HG03469 (cell line): ENCODE results near the gene TRAK1.
A peak's percentile ranks its signal among the peaks of the same experiment; 100 is the strongest.

ENCODE experiments used
- ATAC-seq: cut with Tn5 transposase; IDR thresholded peaks from one replicate; pipeline ENCODE4 v1.9.1; 2021; ENCODE audit warnings: mild to moderate bottlenecking, moderate library complexity, moderate number of reproducible peaks; ENCODE audit not compliant: unreplicated experiment

The TRAK1 gene

GRCh38 chr3:42120866-42121265, 29.7 kb downstream of the TRAK1 start:
- ATAC-seq: no peak

DNA sequence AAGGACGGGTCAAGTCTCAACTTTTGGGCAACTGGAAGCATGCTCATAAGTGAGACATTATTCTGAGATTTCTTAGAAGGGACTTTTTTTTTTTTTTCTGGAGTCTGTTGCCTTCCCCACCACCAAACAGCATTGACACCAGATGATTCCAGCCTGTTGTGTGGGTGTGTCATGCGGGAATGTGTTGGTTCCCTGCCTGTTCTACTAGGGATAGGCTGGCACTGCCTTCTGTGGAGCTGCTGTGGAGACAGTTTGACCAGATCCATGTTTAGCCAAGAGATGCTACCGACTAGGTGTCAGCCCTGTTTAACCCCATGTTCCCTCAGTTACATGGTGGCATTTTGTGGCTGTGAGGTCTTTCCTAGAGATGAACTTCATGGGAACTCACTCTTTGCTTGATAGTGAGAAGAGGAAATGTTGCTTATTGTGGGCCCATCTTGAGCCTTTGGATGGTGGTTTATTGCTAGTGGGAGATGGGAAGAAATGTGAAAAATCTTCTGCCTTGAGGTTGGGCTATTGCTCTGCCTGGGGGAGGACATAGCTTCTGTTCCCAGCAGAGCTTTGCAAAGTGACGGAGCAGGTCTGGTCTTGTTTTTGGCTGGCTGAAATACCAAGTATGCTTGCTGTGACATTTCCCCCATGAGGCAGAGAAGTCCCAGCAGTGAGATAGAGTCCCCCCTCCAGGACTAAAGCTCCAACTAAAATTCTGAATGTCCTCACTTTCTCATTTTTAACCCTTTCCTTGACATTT, 31.3 kb downstream of the TRAK1 start:
- ATAC-seq: no peak

- no peak for ATAC-seq
Measured at GRCh38 chr3:42123012-42123581, 31.9 kb downstream of the TRAK1 start.

DNA sequence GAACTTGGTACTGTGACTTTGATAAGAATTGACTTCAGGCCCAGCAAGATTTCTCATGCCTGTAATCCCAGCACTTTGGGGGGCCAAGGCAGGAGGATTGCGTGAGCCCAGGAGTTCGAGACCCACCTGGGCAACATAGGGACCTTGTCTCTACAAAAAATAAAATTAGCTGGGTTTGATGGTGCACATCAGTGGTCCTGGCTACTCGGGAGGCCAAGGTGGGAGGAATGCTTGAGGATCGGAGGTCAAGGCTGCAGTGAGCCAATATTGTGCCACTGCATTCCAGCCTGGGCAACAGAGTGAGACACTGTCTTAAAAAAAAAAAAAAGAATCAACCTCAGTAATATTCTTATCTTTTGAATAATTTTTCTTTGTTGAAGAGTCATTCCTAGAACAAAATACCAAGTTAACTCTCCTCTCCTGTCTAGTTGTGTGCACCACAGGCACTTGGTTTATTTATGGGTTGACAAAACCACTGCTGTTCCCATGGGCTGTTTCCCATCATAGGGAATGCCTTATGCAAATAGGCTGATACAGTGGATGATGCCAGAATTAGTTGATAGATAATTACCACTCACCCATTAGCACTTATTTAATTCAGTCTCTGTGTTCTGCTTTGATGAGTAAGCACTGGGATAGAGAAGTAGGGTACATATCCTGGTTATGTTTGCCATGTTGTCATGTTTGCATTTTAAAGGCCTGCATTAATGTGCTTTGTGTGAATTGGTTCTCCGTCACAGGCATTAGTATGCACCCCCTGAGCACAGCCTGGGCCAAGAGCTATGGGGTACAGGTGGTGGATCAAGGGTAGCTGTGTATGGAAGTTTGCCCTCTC, 32.9 kb downstream of the TRAK1 start:
- no peak for ATAC-seq

DNA sequence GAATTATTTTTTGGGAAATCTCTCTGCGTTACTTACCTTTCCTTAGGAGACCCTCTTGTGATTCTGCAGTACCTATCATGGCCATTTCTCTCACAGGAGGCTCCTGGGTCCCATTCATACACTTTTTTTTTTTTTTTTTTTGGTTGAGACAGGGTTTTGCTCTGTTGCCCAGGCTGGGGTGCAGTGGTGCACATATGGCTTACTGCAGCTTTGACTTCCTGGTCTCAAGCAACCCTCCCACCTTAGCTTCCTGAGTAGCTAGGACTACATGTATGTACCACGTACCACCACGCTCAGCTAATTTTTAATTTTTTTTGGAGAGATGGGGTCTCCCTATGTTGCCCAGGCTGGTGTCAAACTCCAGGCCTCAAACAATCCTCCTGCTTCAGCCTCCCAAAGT, 36.1 kb downstream of the TRAK1 start:
- ATAC-seq: no peak

DNA sequence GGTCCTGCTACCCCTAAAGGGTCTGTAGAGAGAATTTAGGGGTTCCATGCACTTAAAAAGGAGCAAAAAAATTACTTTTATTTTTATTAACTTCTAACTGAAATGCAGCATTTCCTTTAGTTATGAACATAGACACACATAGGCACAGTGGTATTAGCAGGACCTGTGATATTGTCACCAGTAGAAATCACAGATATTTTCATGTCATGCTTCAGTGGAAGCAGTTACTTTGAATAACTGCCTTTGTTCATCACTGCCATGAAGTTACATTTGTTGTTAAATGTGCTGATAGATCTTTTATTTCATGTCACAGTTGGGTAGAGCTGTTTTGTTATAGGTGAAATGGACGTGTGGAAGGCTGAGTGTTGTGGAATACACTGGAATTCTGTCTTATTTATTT, 37.4 kb downstream of the TRAK1 start:
- ATAC-seq: no peak

GRCh38 chr3:42129014-42129953, 38.1 kb downstream of the TRAK1 start:
- ATAC-seq: peak; percentile 55

- ATAC-seq: no peak
Measured at GRCh38 chr3:42130007-42130328, 38.8 kb downstream of the TRAK1 start.

GRCh38 chr3:42130329-42131070, 39.3 kb downstream of the TRAK1 start:
- no peak for ATAC-seq

DNA sequence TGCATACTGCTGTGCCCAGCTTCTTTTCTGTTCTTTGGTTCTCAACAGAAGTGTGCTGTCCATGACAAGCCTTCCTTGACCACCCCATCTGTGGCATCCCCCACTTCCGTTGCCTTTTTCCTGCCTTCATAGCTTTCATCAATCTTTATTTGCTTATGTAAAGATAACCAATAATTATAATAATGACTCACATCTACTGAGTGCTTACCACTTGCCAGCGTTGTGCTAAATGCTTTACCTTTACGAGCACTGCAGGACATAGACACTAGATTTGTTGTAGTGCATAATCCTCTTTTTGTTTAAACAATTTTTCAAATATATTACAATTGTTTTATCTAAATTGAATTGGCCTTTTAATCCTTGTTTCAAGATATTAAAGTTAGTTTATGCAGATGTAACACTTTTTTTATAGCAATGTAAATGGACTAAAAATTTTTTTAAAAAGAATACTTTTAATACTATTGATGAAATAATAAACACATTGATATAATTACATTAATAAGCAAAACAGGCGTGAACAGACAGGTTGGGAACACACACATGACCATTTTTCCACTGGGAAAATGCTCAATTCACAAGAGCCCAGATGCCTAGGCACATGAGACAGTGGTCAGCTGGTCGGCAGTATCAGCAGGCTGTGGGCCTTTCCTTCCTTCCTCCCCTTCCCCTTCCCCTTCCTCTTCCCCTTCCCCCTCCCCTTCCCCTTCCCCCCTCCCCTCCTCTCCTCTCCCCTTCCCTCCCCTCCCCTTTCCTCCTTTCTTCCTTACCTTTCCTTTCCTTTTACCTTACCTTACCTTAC, 42.5 kb downstream of the TRAK1 start:
- no peak for ATAC-seq

DNA sequence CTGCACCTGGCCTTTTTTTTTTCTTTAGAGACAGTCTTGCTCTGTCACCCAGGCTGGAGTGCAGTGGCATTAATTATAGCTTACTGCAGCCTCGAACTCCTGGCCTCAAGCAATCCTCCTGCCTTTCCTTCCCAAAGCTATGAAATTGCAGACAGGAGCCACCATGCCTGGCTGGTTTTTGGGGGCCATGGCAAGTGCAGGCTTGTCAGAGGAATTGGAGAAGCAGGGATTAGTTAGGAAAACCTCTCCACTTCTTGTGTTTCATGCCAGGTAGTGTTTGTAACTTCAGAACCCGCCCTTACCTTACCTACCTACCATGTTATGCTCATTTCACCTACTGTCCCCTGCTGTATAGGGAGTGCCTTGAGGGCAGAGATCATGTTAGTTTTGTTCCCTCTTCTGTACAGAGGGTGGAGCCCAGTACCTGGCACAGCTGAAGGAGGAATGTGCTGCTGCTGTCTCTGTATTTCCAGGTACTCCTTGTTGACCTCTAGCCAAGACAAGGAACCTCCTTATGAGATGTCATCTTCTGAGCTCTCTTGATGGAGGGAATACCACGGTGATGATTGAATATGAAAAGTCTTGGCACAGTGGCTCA, 43.8 kb downstream of the TRAK1 start:
- no peak for ATAC-seq

DNA sequence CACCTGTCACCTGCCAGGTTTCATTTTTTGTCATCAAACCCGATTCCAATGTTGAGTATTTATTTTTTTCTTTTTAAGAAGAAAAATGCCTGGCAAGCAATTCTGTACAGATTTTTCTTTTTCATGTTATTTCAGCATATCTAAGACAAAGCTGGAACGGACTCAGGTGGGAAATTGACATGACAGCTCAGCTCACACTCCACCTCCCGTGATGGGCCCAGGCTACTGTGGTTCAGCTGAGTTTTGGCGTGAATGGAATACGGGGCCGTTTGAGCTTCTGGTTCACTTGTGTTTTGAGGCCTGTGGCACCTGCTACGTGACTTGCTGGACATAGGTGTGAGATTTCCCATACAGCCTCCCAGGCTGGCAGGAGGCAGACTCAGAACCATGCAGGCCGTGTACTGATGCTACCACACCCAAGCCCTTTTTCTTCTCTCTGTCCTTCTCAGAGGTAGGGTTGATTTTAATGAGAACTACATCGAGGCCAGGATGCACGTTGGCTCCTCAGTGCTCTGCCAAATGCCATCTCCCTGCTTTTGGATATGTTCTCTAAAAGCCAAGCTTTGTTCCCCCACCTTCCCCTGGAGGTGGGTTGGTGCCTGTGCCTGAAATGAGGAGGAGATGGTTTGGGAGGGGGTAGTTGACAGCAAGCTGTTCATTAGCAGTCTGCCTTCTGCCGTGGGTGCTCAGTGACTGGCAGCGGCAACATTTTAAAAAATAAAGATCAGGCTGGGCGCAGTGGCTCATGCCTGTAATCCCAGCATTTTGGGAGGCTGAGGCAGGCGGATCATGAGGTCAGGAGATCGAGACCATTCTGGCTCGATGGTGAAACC, 48.7 kb downstream of the TRAK1 start:
- ATAC-seq: no peak

- ATAC-seq: no peak
Measured at GRCh38 chr3:42140665-42141203, 49.6 kb downstream of the TRAK1 start.

DNA sequence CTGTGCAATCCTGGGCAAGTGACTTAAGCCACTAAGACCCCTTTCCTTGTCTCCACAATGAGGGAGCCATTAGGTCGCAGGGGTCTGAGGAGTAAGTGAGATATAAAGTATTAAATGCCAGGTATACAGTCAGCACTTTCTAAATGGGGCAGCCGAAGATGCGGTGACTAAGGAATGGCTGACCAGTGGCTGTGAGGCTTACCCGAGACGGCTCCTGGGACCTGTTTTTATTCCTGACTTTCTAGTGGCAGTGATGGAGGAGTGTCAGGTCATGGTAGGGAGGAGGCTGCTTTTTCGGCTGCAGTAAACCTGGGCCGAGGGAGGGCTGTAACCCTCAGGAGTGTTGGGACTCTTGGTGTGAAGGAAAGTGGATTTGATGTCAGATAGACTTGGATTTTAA, 52.3 kb downstream of the TRAK1 start:
- ATAC-seq: no peak

DNA sequence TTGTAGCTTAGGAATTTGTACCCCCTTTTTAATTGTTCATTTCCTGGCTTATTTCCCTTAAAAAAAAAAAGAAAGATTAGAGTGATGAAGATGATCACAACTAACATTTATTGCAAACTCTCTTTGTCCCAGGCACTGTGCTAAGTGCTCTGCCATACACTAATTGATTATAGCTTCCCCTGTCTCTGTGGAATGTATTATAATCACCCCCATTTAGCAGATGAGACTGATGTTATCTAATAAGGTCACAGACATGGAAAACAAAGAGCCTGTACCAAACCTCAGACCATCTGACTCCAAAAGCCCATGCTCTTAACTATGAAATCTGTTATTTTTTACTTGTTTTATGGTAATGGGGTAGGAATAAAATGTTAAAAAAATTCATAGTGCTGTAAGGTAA, 53.1 kb downstream of the TRAK1 start:
- no peak for ATAC-seq

DNA sequence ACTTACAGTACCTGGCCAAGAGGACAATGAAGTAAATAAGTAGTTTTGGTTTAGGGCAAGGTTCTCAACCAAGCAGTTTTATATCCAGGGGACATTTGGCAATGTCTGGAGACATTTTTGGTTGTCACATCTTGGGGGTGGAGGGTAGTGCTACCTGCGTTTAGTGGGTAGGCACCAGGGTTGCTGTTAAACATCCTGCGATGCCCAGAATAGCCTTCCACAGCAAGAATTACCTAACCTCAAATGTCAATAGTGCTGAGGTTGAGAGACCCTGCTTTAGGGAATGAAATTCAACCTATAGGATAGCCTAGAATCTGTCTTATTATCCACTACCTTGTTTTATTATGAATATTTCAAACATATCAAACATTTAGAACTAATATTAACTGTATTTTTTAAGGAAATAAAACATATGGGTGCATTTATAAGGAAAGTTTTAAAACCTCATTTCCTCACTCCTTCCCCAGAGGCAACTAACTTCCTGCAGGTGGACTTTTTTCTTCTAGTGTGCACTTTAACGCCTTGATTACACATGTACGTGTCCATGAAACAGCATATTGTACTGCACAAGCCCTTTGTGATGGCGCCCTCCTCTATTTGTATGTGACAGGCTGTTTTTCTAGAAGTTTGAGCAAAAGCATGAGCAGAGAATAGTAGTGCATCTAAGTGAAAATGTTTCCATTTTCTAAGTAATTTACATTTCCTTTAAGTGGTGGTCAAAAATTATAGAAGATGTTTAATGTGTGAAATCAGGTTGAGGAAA, 57.1 kb downstream of the TRAK1 start:
- no peak for ATAC-seq

GRCh38 chr3:42148982-42149432, 57.9 kb downstream of the TRAK1 start:
- ATAC-seq: no peak
